ENCODE data around the gene AGO3.
A peak's percentile ranks its signal among the peaks of the same experiment; 100 is the strongest.
"Not testable (repeated sequence)": the region's sequence is repeated elsewhere in the genome, so short reads cannot be mapped to it uniquely, and the experiment has no call there.

AGO3 gene

GRCh38 chr1:35930593-35931445 lies at the start of gene AGO3:
AGO3 (plus strand) TSS chr1:35931105; CDS start chr1:35931427, 322 bp downstream.
- DNase-seq (ENCODE audit: low read depth, low spot score), result peak; percentile 21

- DNase-seq (ENCODE audit: low read depth, low spot score), result no peak
Observed at GRCh38 chr1:35881850-35882273, 49.0 kb upstream of the AGO3 start.

GRCh38 chr1:35882586-35882944 lies 48.3 kb upstream of the AGO3 start:
- no peak for DNase-seq (ENCODE audit: low read depth, low spot score)

- peak; percentile 43 for DNase-seq (ENCODE audit: low read depth, low spot score)
Observed at GRCh38 chr1:35882945-35883634, 47.8 kb upstream of the AGO3 start, which contains the start of gene AGO1. AGO1 (plus strand) TSS chr1:35883209; CDS start chr1:35883422, 213 bp downstream.

- DNase-seq (ENCODE audit: low read depth, low spot score), result no peak
Observed at GRCh38 chr1:35883635-35884101, 47.2 kb upstream of the AGO3 start.

- DNase-seq (ENCODE audit: low read depth, low spot score), result no peak
Observed at GRCh38 chr1:35884934-35885333, 46.0 kb upstream of the AGO3 start.

GRCh38 chr1:35885961-35886558 lies 44.8 kb upstream of the AGO3 start:
- no peak for DNase-seq (ENCODE audit: low read depth, low spot score)

- no peak for DNase-seq (ENCODE audit: low read depth, low spot score)
Observed at GRCh38 chr1:35886577-35887431, 44.1 kb upstream of the AGO3 start.

- no peak for DNase-seq (ENCODE audit: low read depth, low spot score)
Observed at GRCh38 chr1:35887508-35887907, 43.4 kb upstream of the AGO3 start.

- no peak for DNase-seq (ENCODE audit: low read depth, low spot score)
Observed at GRCh38 chr1:35888255-35888654, 42.6 kb upstream of the AGO3 start.

- DNase-seq (ENCODE audit: low read depth, low spot score), result not testable (repeated sequence)
Observed at GRCh38 chr1:35888981-35889380, 41.9 kb upstream of the AGO3 start.

- no peak for DNase-seq (ENCODE audit: low read depth, low spot score)
Observed at GRCh38 chr1:35893051-35893879, 37.6 kb upstream of the AGO3 start.

GRCh38 chr1:35894183-35894582 lies 36.7 kb upstream of the AGO3 start:
- no peak for DNase-seq (ENCODE audit: low read depth, low spot score)

GRCh38 chr1:35894656-35895055 lies 36.2 kb upstream of the AGO3 start:
- no peak for DNase-seq (ENCODE audit: low read depth, low spot score)

GRCh38 chr1:35899941-35900340 lies 31.0 kb upstream of the AGO3 start:
- DNase-seq (ENCODE audit: low read depth, low spot score), result no peak

- no peak for DNase-seq (ENCODE audit: low read depth, low spot score)
Observed at GRCh38 chr1:35901235-35901634, 29.7 kb upstream of the AGO3 start.

GRCh38 chr1:35902671-35903070 lies 28.2 kb upstream of the AGO3 start:
- DNase-seq (ENCODE audit: low read depth, low spot score), result no peak

- DNase-seq (ENCODE audit: low read depth, low spot score), result no peak
Observed at GRCh38 chr1:35914717-35915116, 16.2 kb upstream of the AGO3 start.

- no peak for DNase-seq (ENCODE audit: low read depth, low spot score)
Observed at GRCh38 chr1:35915693-35916092, 15.2 kb upstream of the AGO3 start.

- no peak for DNase-seq (ENCODE audit: low read depth, low spot score)
Observed at GRCh38 chr1:35923791-35924221, 7.1 kb upstream of the AGO3 start.

Data from brain pericyte (primary cell).